Neural progenitor cell (in vitro differentiated cells): ENCODE measurements around the gene CDH9.

Experiments used
- CTCF ChIP-seq: fragments of 200-600 bp; sonication (generic); IDR thresholded peaks from 2 replicates; pipeline ENCODE4 v1.5.1; 2017; ENCODE audit warnings: antibody characterized with exemption, mild to moderate bottlenecking
- EZH2 ChIP-seq: fragments of 200-600 bp; sonication (generic); IDR thresholded peaks from 2 replicates; pipeline ENCODE4 v1.6.1; 2017; ENCODE audit warnings: antibody characterized with exemption, mild to moderate bottlenecking, moderate library complexity

- TF ChIP-seq CTCF (no peak), EZH2 (no peak)
These were observed 83.2 kb downstream of the CDH9 start for GRCh38 chr5:26955161-26955560.
